ENCODE results near the gene SCN5A. TPM values are rescaled to one million over a fixed set of nuclear protein-coding genes. Genes with fewer than 3 reads are reported as not detected.

SCN5A gene
- total and polyA plus RNA-seq, 5 donors from 2014 or later, result not detected

DNA sequence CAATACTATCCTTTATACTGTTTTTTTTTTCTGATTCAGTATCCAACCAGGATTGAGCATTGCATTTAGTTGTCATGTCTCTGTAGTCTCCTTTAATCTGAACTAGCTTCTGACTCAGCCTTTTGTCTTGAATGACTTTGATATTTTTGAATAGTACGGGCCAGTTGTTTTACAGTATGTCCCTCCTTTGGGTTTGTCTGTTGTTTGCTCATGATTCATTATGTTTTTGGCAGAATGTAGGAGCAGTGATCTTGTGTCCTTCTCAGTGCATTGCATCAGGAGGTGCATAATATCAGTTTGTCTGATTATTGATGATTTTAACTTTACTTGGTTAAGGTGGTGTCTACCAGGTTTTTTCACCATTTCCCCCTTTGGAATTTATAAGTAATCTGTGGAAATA is 132.8 kb downstream of the SCN5A start:
- no peaks in the 10 kb centered on the region for H3K9me3 ChIP-seq (ENCODE audit: control insufficient read depth in 2 of 2, low read length in 2 of 2)
- H3K4me3 ChIP-seq (ENCODE audit: low read depth, low read length), result no peak overlapping the region
- peaks cover 22% of the 10 kb centered on the region for H3K36me3 Mint-ChIP-seq
- peaks cover 17 to 34% (median 28%) of the 10 kb centered on the region in 4 donors for H3K4me1 Mint-ChIP-seq
- H3K27ac ChIP-seq (ENCODE audit: insufficient read depth, low read length, poor library complexity, severe bottlenecking), result no peak overlapping the region
- peaks cover 37% of the 10 kb centered on the region for H3K36me3 ChIP-seq (ENCODE audit: control insufficient read depth, insufficient read depth, low read length)
- H3K27me3 ChIP-seq (ENCODE audit: control insufficient read depth, insufficient read depth, low read length), result no peaks in the 10 kb centered on the region
- no peaks in the 10 kb centered on the region for H3K27me3 Mint-ChIP-seq
- no peak for ATAC-seq (ENCODE audit: low read depth in 2 of 2)
- no peak overlapping the region for H3K27ac Mint-ChIP-seq
- peaks cover 19% of the 10 kb centered on the region for H3K4me1 ChIP-seq (ENCODE audit: control insufficient read depth, insufficient read depth, low read length, poor library complexity, severe bottlenecking)
- no peak overlapping the region for H3K4me3 Mint-ChIP-seq
- H3K9me3 Mint-ChIP-seq, result no peaks in the 10 kb centered on the region
- no peak for DNase-seq

DNA sequence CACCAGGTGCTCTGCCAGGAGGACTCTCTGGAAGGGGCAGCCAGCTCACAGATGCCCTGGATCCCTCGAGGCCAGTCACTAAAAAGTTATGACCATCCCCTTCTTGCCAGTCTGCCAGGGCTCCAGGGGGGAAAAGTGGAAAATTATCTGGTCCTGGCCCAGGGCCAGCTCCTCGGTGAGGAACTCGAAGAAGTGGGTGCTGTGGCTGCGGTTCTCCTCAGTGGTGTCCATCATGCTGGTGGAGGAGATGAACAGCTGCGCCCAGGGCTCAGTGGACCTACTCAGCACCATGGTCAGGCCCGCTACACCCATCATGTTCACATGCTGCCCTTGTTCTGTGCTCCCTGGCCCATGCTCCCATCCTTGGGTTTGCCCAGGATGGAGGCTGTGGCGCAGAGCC is 134.1 kb downstream of the SCN5A start:
- Mint-ChIP-seq H3K27me3 (no peaks in the 10 kb centered on the region), H3K27ac (no peak overlapping the region), H3K4me1 (peaks cover 13 to 26% (median 17%) of the 10 kb centered on the region in 4 donors), H3K36me3 (peaks cover 25% of the 10 kb centered on the region), H3K4me3 (no peak overlapping the region), H3K9me3 (no peaks in the 10 kb centered on the region)
- no peaks in the 10 kb centered on the region for H3K27me3 ChIP-seq (ENCODE audit: control insufficient read depth, insufficient read depth, low read length)
- peaks cover 46% of the 10 kb centered on the region for H3K36me3 ChIP-seq (ENCODE audit: control insufficient read depth, insufficient read depth, low read length)
- H3K27ac ChIP-seq (ENCODE audit: insufficient read depth, low read length, poor library complexity, severe bottlenecking), result no peak overlapping the region
- ATAC-seq (ENCODE audit: low read depth in 2 of 2), result no peak
- no peak overlapping the region for H3K4me3 ChIP-seq (ENCODE audit: low read depth, low read length)
- H3K9me3 ChIP-seq (ENCODE audit: control insufficient read depth in 2 of 2, low read length in 2 of 2), result no peaks in the 10 kb centered on the region
- DNase-seq, result no peak
- H3K4me1 ChIP-seq (ENCODE audit: control insufficient read depth, insufficient read depth, low read length, poor library complexity, severe bottlenecking), result peaks cover 18% of the 10 kb centered on the region

DNA sequence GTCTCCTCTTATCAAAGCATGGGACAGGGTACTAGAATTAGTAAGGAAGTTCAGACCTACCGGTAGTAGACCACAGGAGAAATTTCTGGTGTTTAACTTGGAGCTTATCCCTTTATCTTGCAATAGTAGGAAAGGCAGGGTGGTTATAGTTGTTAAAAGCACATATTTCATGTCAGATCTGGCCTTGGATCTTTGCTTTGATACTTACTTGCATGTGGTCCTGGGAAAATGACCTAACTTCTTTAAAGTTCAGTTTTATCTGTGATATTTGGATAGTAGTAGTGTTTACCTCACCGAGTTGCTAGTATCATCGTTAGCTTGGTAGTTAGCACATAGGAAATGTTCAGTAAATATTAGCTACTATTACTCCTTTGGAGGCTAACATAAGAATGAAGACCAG is 137.9 kb downstream of the SCN5A start:
- Mint-ChIP-seq H3K9me3 (no peaks in the 10 kb centered on the region), H3K4me1 (no peaks in the 10 kb centered on the region), H3K27me3 (no peaks in the 10 kb centered on the region), H3K27ac (no peak overlapping the region), H3K4me3 (no peak overlapping the region), H3K36me3 (peaks cover 26% of the 10 kb centered on the region)
- no peak overlapping the region for H3K27ac ChIP-seq (ENCODE audit: insufficient read depth, low read length, poor library complexity, severe bottlenecking)
- no peaks in the 10 kb centered on the region for H3K4me1 ChIP-seq (ENCODE audit: control insufficient read depth, insufficient read depth, low read length, poor library complexity, severe bottlenecking)
- DNase-seq (no peak), ATAC-seq (ENCODE audit: low read depth in 2 of 2) (no peak)
- H3K4me3 ChIP-seq (ENCODE audit: low read depth, low read length), result no peak overlapping the region
- peaks cover 69% of the 10 kb centered on the region for H3K36me3 ChIP-seq (ENCODE audit: control insufficient read depth, insufficient read depth, low read length)
- H3K9me3 ChIP-seq (ENCODE audit: control insufficient read depth in 2 of 2, low read length in 2 of 2), result no peaks in the 10 kb centered on the region
- no peaks in the 10 kb centered on the region for H3K27me3 ChIP-seq (ENCODE audit: control insufficient read depth, insufficient read depth, low read length)

DNA sequence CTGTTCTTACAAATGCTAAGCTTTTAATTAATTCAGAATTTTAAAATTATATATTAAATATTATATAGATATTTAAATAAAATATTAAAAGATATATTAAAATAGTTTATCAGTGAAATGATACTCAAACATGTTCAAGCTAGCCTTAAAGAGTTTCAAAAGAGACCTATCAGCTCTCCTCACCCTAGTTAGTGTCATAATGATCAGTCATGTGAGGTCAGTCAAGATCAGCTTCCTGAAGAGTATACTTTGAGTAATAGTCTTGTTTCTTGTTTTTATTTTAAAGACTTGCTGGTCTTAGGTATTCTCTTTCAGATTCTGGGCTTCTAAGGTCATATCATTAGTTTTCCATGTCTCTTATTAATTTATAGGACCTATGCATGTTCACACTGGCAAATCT is 138.9 kb downstream of the SCN5A start:
- Mint-ChIP-seq H3K4me3 (no peak overlapping the region), H3K27ac (peak overlapping the region in 1 of 3 donors; percentile 21), H3K27me3 (no peaks in the 10 kb centered on the region), H3K36me3 (peaks cover 24% of the 10 kb centered on the region), H3K4me1 (no peaks in the 10 kb centered on the region), H3K9me3 (no peaks in the 10 kb centered on the region)
- H3K9me3 ChIP-seq (ENCODE audit: control insufficient read depth in 2 of 2, low read length in 2 of 2), result no peaks in the 10 kb centered on the region
- DNase-seq (no peak), ATAC-seq (ENCODE audit: low read depth in 2 of 2) (no peak)
- H3K4me1 ChIP-seq (ENCODE audit: control insufficient read depth, insufficient read depth, low read length, poor library complexity, severe bottlenecking), result no peaks in the 10 kb centered on the region
- no peak overlapping the region for H3K27ac ChIP-seq (ENCODE audit: insufficient read depth, low read length, poor library complexity, severe bottlenecking)
- H3K4me3 ChIP-seq (ENCODE audit: low read depth, low read length), result no peak overlapping the region
- H3K36me3 ChIP-seq (ENCODE audit: control insufficient read depth, insufficient read depth, low read length), result peaks cover 69% of the 10 kb centered on the region
- no peaks in the 10 kb centered on the region for H3K27me3 ChIP-seq (ENCODE audit: control insufficient read depth, insufficient read depth, low read length)

DNA sequence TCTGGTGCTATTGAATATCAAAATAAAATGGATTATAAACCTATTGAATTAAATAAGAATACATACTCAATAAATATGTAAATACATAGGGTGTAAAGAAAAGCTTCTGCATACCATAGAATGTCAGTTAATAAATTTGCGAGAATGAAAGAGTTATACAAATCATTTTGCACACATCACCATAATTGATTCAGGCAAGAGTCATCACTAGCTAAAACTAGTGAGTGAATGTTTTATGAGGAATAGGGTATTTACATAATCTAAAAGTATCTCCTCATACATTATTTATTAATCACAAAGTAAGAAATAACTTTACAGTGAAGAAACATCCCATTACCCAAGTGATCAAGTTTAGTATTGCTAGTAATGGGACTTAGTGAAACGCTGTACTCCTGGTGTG is 139.8 kb downstream of the SCN5A start:
- H3K9me3 ChIP-seq (ENCODE audit: control insufficient read depth in 2 of 2, low read length in 2 of 2), result no peaks in the 10 kb centered on the region
- H3K27ac Mint-ChIP-seq, result no peak overlapping the region
- H3K4me1 ChIP-seq (ENCODE audit: control insufficient read depth, insufficient read depth, low read length, poor library complexity, severe bottlenecking), result no peaks in the 10 kb centered on the region
- H3K27me3 ChIP-seq (ENCODE audit: control insufficient read depth, insufficient read depth, low read length), result no peaks in the 10 kb centered on the region
- peaks cover 67% of the 10 kb centered on the region for H3K36me3 ChIP-seq (ENCODE audit: control insufficient read depth, insufficient read depth, low read length)
- no peaks in the 10 kb centered on the region for H3K9me3 Mint-ChIP-seq
- no peaks in the 10 kb centered on the region for H3K27me3 Mint-ChIP-seq
- ATAC-seq (ENCODE audit: low read depth in 2 of 2), result no peak
- no peak overlapping the region for H3K4me3 Mint-ChIP-seq
- H3K36me3 Mint-ChIP-seq, result peaks cover 25% of the 10 kb centered on the region
- H3K27ac ChIP-seq (ENCODE audit: insufficient read depth, low read length, poor library complexity, severe bottlenecking), result no peak overlapping the region
- DNase-seq, result no peak
- no peaks in the 10 kb centered on the region for H3K4me1 Mint-ChIP-seq
- H3K4me3 ChIP-seq (ENCODE audit: low read depth, low read length), result no peak overlapping the region

DNA sequence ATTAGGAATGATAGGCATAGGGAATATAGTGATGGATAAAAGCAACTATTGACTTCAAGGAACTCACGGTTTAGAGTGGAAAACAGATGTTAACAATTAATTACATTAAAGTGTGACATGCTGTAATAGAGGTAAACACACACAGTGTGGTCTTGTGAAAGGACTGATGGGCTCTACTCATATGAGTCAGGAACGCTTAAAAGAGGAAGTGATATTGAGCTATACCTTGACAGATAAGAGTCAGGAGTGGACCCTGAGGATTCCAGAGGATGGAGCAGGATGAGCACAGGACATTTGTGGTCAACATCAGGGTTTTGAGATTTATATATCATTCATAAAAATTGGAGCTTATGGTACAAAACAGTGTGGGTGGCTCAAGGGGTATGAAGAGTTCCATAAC is 142.4 kb downstream of the SCN5A start:
- Histone ChIP-seq H3K9me3 (ENCODE audit: control insufficient read depth in 2 of 2, low read length in 2 of 2) (no peaks in the 10 kb centered on the region), H3K27ac (ENCODE audit: insufficient read depth, low read length, poor library complexity, severe bottlenecking) (no peak overlapping the region), H3K4me3 (ENCODE audit: low read depth, low read length) (no peak overlapping the region), H3K27me3 (ENCODE audit: control insufficient read depth, insufficient read depth, low read length) (no peaks in the 10 kb centered on the region), H3K4me1 (ENCODE audit: control insufficient read depth, insufficient read depth, low read length, poor library complexity, severe bottlenecking) (no peaks in the 10 kb centered on the region), H3K36me3 (ENCODE audit: control insufficient read depth, insufficient read depth, low read length) (peaks cover 59% of the 10 kb centered on the region)
- Mint-ChIP-seq H3K27me3 (no peaks in the 10 kb centered on the region), H3K4me3 (no peak overlapping the region), H3K27ac (peak overlapping the region in 1 of 3 donors; percentile 38), H3K9me3 (no peaks in the 10 kb centered on the region), H3K4me1 (peaks cover 0 to 5% (median 1%) of the 10 kb centered on the region in 4 donors), H3K36me3 (peaks cover 28% of the 10 kb centered on the region)
- ATAC-seq (ENCODE audit: low read depth in 2 of 2) (no peak), DNase-seq (no peak)

DNA sequence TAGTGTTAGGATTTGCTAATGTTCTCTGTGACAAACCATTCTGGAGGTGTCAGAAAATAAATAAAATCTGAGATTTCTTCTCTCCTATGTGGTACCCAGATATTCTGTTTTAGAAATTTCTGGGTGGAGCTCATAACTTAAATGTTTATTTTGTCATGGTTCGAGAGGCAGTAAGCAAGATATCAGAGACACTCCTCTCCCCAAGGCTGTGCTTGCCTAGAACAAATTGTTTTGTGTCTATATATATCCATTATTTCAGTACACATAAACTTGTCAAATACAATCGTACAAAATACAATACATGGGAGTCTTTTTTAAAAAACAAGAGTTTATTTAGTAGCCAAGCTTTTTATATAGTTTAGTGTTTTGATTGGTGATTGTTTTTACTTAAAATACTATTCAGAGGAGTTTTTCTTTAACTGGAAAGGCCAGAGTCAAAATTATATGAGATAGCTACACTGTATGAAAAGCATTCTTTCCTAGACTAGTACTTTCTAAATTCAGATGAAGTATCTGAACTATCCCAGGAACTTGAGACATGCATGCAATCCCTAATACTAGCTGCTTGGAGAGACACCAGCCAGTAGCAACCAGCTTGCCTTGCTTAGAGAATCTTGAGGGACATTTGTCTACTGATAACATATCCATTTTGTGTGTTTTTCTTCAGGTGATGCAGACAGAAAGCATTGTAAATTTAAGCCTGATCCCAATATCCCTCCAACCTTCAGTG is 148.6 kb downstream of the SCN5A start:
- no peak for DNase-seq
- no peaks in the 10 kb centered on the region for H3K9me3 ChIP-seq (ENCODE audit: control insufficient read depth in 2 of 2, low read length in 2 of 2)
- H3K27ac Mint-ChIP-seq, result no peak overlapping the region
- peak overlapping the region in 1 of 4 donors; percentile 7 for H3K4me3 Mint-ChIP-seq
- H3K4me1 Mint-ChIP-seq, result peaks cover 17 to 46% (median 28%) of the 10 kb centered on the region in 4 donors
- H3K27me3 Mint-ChIP-seq, result no peaks in the 10 kb centered on the region
- no peak overlapping the region for H3K4me3 ChIP-seq (ENCODE audit: low read depth, low read length)
- peaks cover 34% of the 10 kb centered on the region for H3K36me3 ChIP-seq (ENCODE audit: control insufficient read depth, insufficient read depth, low read length)
- no peak overlapping the region for H3K27ac ChIP-seq (ENCODE audit: insufficient read depth, low read length, poor library complexity, severe bottlenecking)
- peaks cover 0 to 1% (median 0%) of the 10 kb centered on the region in 7 donors for H3K9me3 Mint-ChIP-seq
- no peak for ATAC-seq (ENCODE audit: low read depth in 2 of 2)
- H3K36me3 Mint-ChIP-seq, result peaks cover 26% of the 10 kb centered on the region
- H3K27me3 ChIP-seq (ENCODE audit: control insufficient read depth, insufficient read depth, low read length), result no peaks in the 10 kb centered on the region
- H3K4me1 ChIP-seq (ENCODE audit: control insufficient read depth, insufficient read depth, low read length, poor library complexity, severe bottlenecking), result peaks cover 19% of the 10 kb centered on the region
